WTC11 (cell line): ENCODE results near the gene ZC3H4. TPM values are rescaled to one million over a fixed set of nuclear protein-coding genes. Genes with fewer than 3 reads are reported as not detected.

Source experiments
- ATAC-seq: fragments of 200-7000 bp; cut with Tn5 transposase; 2 replicates; pipeline ENCODE4 v1.10.0; 2021; ENCODE audit warnings: mild to moderate bottlenecking, moderate library complexity
- CTCF ChIA-PET: fragments of 300-600 bp; sonication (Branson Sonifier 250); formaldehyde crosslinking; loops from one replicate; lab custom pipeline; 2021; ENCODE audit warnings: antibody characterized with exemption; lab: Charles Lee
- POLR2A ChIA-PET: fragments of 350-600 bp; sonication (Branson Sonifier 250); formaldehyde crosslinking; loops from one replicate; lab custom pipeline; 2021; ENCODE audit warnings: antibody characterized with exemption; lab: Charles Lee
- DNase-seq: peaks from one replicate; pipeline ENCODE4 v3.0.0; 2021; ENCODE audit warnings: low spot score
- H3K27ac Mint-ChIP-seq: 2 replicates; pipeline ENCODE4 v1.8.0; 2021; ENCODE audit warnings: mixed read lengths
- H3K27me3 Mint-ChIP-seq: 2 replicates; pipeline ENCODE4 v1.8.0; 2021; ENCODE audit warnings: low read depth, mild to moderate bottlenecking, moderate library complexity, mixed read lengths
- H3K36me3 Mint-ChIP-seq: 2 replicates; pipeline ENCODE4 v1.8.0; 2021; ENCODE audit warnings: mixed read lengths
- H3K4me1 Mint-ChIP-seq: 2 replicates; pipeline ENCODE4 v1.8.0; 2022; ENCODE audit warnings: mixed read lengths
- H3K4me3 Mint-ChIP-seq: 2 replicates; pipeline ENCODE4 v1.8.0; 2021; ENCODE audit warnings: mild to moderate bottlenecking, moderate library complexity, mixed read lengths
- H3K9me3 Mint-ChIP-seq: 2 replicates; pipeline ENCODE4 v1.8.0; 2021; ENCODE audit warnings: mixed read lengths
- ATF2 ChIP-seq: sonication (generic); formaldehyde crosslinking; IDR thresholded peaks from 2 replicates; pipeline ENCODE4 v1.8.1; 2022; ENCODE audit warnings: low read depth, missing genetic modification reagents, borderline replicate concordance
- ATF3 ChIP-seq: sonication (generic); formaldehyde crosslinking; conservative IDR thresholded peaks from 2 replicates; pipeline ENCODE4 v1.8.1; 2022; ENCODE audit warnings: mild to moderate bottlenecking, missing genetic modification reagents
- FOXJ3 ChIP-seq: sonication (generic); formaldehyde crosslinking; IDR thresholded peaks from 2 replicates; pipeline ENCODE4 v1.9.0; 2021; ENCODE audit warnings: missing genetic modification reagents, mild to moderate bottlenecking, borderline replicate concordance
- FOXP1 ChIP-seq: sonication (generic); formaldehyde crosslinking; IDR thresholded peaks from 2 replicates; pipeline ENCODE4 v1.8.0; 2022; ENCODE audit warnings: missing genetic modification reagents, mild to moderate bottlenecking, moderate library complexity, borderline replicate concordance
- GRHL2 ChIP-seq: fragments of 250-450 bp; sonication (Bioruptor Pico); IDR thresholded peaks from 2 replicates; pipeline ENCODE4 v1.8.0; 2022; ENCODE audit warnings: mild to moderate bottlenecking, moderate library complexity; ENCODE audit not compliant: insufficient replicate concordance, severe bottlenecking
- IRF2 ChIP-seq: sonication (generic); formaldehyde crosslinking; IDR thresholded peaks from 2 replicates; pipeline ENCODE4 v1.8.0; 2022; ENCODE audit warnings: low read depth, missing genetic modification reagents, borderline replicate concordance
- NR3C1 ChIP-seq: sonication (generic); formaldehyde crosslinking; conservative IDR thresholded peaks from 2 replicates; pipeline ENCODE4 v1.8.1; 2023; ENCODE audit warnings: low read depth, mild to moderate bottlenecking, missing genetic modification reagents
- RELA ChIP-seq: sonication (generic); formaldehyde crosslinking; IDR thresholded peaks from 2 replicates; pipeline ENCODE4 v1.8.1; 2022; ENCODE audit warnings: missing genetic modification reagents, mild to moderate bottlenecking, borderline replicate concordance
- RORB ChIP-seq: fragments of 250-450 bp; sonication (Bioruptor Pico); IDR thresholded peaks from 2 replicates; pipeline ENCODE4 v1.9.0; 2021; ENCODE audit warnings: mild to moderate bottlenecking
- SP1 ChIP-seq: sonication (generic); formaldehyde crosslinking; conservative IDR thresholded peaks from 2 replicates; pipeline ENCODE4 v1.8.1; 2022; ENCODE audit warnings: missing genetic modification reagents
- STAT6 ChIP-seq: sonication (generic); formaldehyde crosslinking; conservative IDR thresholded peaks from 2 replicates; pipeline ENCODE4 v1.8.1; 2023; ENCODE audit warnings: mild to moderate bottlenecking, low read depth, missing genetic modification reagents, moderate library complexity
- TP53 ChIP-seq: sonication (generic); formaldehyde crosslinking; IDR thresholded peaks from 2 replicates; pipeline ENCODE4 v1.8.1; 2023; ENCODE audit warnings: mild to moderate bottlenecking, missing genetic modification reagents
- USF2 ChIP-seq: sonication (generic); formaldehyde crosslinking; IDR thresholded peaks from 2 replicates; pipeline ENCODE4 v1.8.1; 2023; ENCODE audit warnings: mild to moderate bottlenecking, missing genetic modification reagents, moderate library complexity
- ZNF396 ChIP-seq: fragments of 250-450 bp; sonication (Bioruptor Pico); IDR thresholded peaks from 2 replicates; pipeline ENCODE4 v1.8.0; 2021; ENCODE audit warnings: mild to moderate bottlenecking, moderate library complexity, borderline replicate concordance
- ZNF512 ChIP-seq: sonication (generic); formaldehyde crosslinking; IDR thresholded peaks from 2 replicates; pipeline ENCODE4 v1.8.1; 2022; ENCODE audit warnings: missing genetic modification reagents, borderline replicate concordance
- ZNF671 ChIP-seq: fragments of 250-450 bp; sonication (Bioruptor Pico); IDR thresholded peaks from 2 replicates; pipeline ENCODE4 v1.8.0; 2021; ENCODE audit warnings: mild to moderate bottlenecking
- total RNA-seq: library from RNA; stranded (reverse); gene quantifications from 3 replicates; pipeline ENCODE4 v1.2.3, GENCODE V29; 2021

Gene ZC3H4
- total RNA-seq, 1 experiment from 2014 or later, result 67.2 TPM

GRCh38 chr19:47045867-47046470 is 67.6 kb downstream of the ZC3H4 start (continued):
- no peak for TF ChIP-seq TP53
- no peak for TF ChIP-seq ZNF512 (CRISPR knock-in tag)
- TF ChIP-seq USF2 (CRISPR knock-in tag), result no peak
- TF ChIP-seq RELA (CRISPR knock-in tag), result no peak
- TF ChIP-seq FOXP1 (CRISPR knock-in tag), result no peak
- TF ChIP-seq GRHL2 (CRISPR knock-in tag), result no peak
- TF ChIP-seq STAT6, result no peak
- no peak for TF ChIP-seq IRF2 (CRISPR knock-in tag)
- no peak for TF ChIP-seq SP1 (CRISPR knock-in tag)
- TF ChIP-seq ATF2 (CRISPR knock-in tag), result no peak

GRCh38 chr19:47044946-47045866 is 68.4 kb downstream of the ZC3H4 start:
- DNase-seq (no peak), ATAC-seq (no peak)
- H3K27me3 Mint-ChIP-seq, result no peaks in the 10 kb centered on the region
- TF ChIP-seq RORB (CRISPR knock-in tag) (no peak), ZNF671 (CRISPR knock-in tag) (no peak), FOXJ3 (CRISPR knock-in tag) (no peak), ATF3 (CRISPR knock-in tag) (no peak), ZNF396 (no peak), NR3C1 (no peak)
- POLR2A ChIA-PET, result no interaction called here
- CTCF ChIA-PET, result interaction anchor here (0.8 to 1.0 kb wide), 2 partner anchors 32 kb away, joined by 3 to 5 read pairs; no protein-coding TSS in a partner anchor
- peaks cover 14% of the 10 kb centered on the region for H3K4me1 Mint-ChIP-seq
- no peaks in the 10 kb centered on the region for H3K9me3 Mint-ChIP-seq
- H3K4me3 Mint-ChIP-seq, result no peak overlapping the region
- H3K36me3 Mint-ChIP-seq, result no peaks in the 10 kb centered on the region
- H3K27ac Mint-ChIP-seq, result no peak overlapping the region
